Nephron (organoid): Measurements from ENCODE around the gene PLXNA4.

Source experiments
- H3K27ac Mint-ChIP-seq, 3 experiments: 2 replicates each; pipeline ENCODE4 v1.8.0; 2020; ENCODE audit warnings: mixed read lengths in 3 of 3, mild to moderate bottlenecking in 2 of 3, moderate library complexity in 1 of 3
- H3K27me3 Mint-ChIP-seq: 2 replicates; pipeline ENCODE4 v1.8.0; 2021; ENCODE audit warnings: low read depth, mild to moderate bottlenecking, moderate library complexity, mixed read lengths
- H3K36me3 Mint-ChIP-seq: 2 replicates; pipeline ENCODE4 v1.8.0; 2020; ENCODE audit warnings: low read depth, mixed read lengths
- H3K4me1 Mint-ChIP-seq: 2 replicates; pipeline ENCODE4 v1.8.0; 2020; ENCODE audit warnings: mixed read lengths
- H3K4me3 Mint-ChIP-seq, 3 experiments: 2 replicates each; pipeline ENCODE4 v1.8.0; 2020; ENCODE audit warnings: mild to moderate bottlenecking in 3 of 3, mixed read lengths in 3 of 3, moderate library complexity in 2 of 3
- H3K9me3 Mint-ChIP-seq: 2 replicates; pipeline ENCODE4 v1.8.0; 2020; ENCODE audit warnings: mixed read lengths
- CTCF ChIP-seq, 3 experiments: fragments of 200-600 bp; sonication (generic); IDR thresholded peaks; one replicate each; pipeline ENCODE4 v1.5.0; 2021; ENCODE audit warnings: antibody characterized with exemption in 3 of 3; ENCODE audit not compliant: unreplicated experiment in 3 of 3

The PLXNA4 gene

DNA sequence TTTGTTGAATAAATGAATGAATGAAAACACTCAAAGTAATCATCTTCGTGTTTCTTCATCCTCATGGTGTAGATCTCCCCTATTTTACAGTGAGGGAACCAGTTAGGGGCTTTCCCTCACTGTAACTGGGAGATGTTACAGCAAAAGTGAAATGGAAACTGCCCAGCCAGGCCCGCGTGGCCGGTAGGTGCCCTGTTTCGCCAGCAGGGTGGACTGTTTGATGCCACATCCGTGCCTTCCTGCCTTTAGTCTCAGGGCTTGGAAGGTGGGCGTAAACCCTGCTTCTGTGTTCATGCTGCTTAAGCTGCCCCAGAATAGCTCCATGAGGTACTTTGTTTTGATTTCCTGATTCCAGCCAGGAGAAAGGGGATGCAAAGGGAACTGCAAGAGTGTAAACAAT is 268.8 kb downstream of the PLXNA4 start:
- peaks cover 25% of the 10 kb centered on the region for H3K27me3 Mint-ChIP-seq
- no peaks in the 10 kb centered on the region for H3K9me3 Mint-ChIP-seq
- H3K4me1 Mint-ChIP-seq, result peaks cover 10% of the 10 kb centered on the region
- no peaks in the 10 kb centered on the region for H3K36me3 Mint-ChIP-seq
- no peak for TF ChIP-seq CTCF (IDR thresholded peaks at IDR 0.05; ENCODE audit: unreplicated experiment in 3 of 3)
- H3K4me3 Mint-ChIP-seq, result no peak overlapping the region
- no peak overlapping the region for H3K27ac Mint-ChIP-seq

DNA sequence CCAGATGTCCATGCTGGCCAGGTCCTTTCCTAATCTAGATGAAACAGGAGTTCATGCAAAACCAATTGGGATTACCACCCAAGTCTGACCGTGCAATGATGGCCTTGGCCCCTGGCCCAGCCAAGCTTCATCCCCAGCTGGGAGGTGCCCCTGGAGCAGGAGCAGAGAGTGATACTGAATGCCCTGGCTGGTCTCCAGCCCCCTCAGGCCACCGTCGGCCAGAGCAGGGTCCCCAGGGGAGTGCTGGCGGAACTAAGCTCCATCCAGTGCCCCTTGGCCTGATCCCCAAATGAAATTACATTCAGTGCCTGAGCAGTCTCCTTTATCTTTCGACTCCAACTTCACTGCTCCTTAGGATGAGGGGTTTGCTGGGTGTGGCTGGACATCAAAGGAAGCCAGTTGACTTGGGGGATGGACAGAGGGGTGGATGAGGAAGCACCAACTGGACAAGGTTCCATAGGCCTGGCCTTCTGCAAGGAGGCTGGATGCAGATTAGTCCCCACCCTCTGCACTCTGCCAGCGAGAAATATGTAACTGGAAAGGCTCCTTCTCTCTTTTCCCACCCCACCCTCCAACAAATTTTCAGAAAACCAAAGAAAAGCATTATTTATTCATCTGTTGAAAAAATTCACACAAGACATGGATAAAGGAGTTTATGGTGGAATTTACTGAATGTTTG is 275.5 kb downstream of the PLXNA4 start:
- Mint-ChIP-seq H3K4me1 (no peaks in the 10 kb centered on the region), H3K27me3 (peaks cover 6% of the 10 kb centered on the region), H3K9me3 (no peaks in the 10 kb centered on the region), H3K4me3 (no peak overlapping the region), H3K27ac (no peak overlapping the region), H3K36me3 (no peaks in the 10 kb centered on the region)
- TF ChIP-seq CTCF (IDR thresholded peaks at IDR 0.05; ENCODE audit: unreplicated experiment in 3 of 3), result no peak

GRCh38 chr7:132298790-132299189 is 277.5 kb downstream of the PLXNA4 start:
- H3K4me3 Mint-ChIP-seq, result no peak overlapping the region
- no peaks in the 10 kb centered on the region for H3K4me1 Mint-ChIP-seq
- no peak for TF ChIP-seq CTCF (IDR thresholded peaks at IDR 0.05; ENCODE audit: unreplicated experiment in 3 of 3)
- peaks cover 7% of the 10 kb centered on the region for H3K27me3 Mint-ChIP-seq
- H3K9me3 Mint-ChIP-seq, result no peaks in the 10 kb centered on the region
- no peaks in the 10 kb centered on the region for H3K36me3 Mint-ChIP-seq
- H3K27ac Mint-ChIP-seq, result no peak overlapping the region

- TF ChIP-seq CTCF (IDR thresholded peaks at IDR 0.05; ENCODE audit: unreplicated experiment in 3 of 3), result no peak
- peaks cover 7% of the 10 kb centered on the region for H3K27me3 Mint-ChIP-seq
- no peaks in the 10 kb centered on the region for H3K36me3 Mint-ChIP-seq
- H3K9me3 Mint-ChIP-seq, result no peaks in the 10 kb centered on the region
- H3K4me1 Mint-ChIP-seq, result no peaks in the 10 kb centered on the region
- no peak overlapping the region for H3K4me3 Mint-ChIP-seq
- no peak overlapping the region for H3K27ac Mint-ChIP-seq
Observed at GRCh38 chr7:132296820-132297219, 279.4 kb downstream of the PLXNA4 start.

- Mint-ChIP-seq H3K27me3 (peaks cover 11% of the 10 kb centered on the region), H3K4me3 (no peak overlapping the region), H3K9me3 (no peaks in the 10 kb centered on the region), H3K27ac (no peak overlapping the region), H3K36me3 (no peaks in the 10 kb centered on the region), H3K4me1 (peaks cover 5% of the 10 kb centered on the region)
- no peak for TF ChIP-seq CTCF (IDR thresholded peaks at IDR 0.05; ENCODE audit: unreplicated experiment in 3 of 3)
Observed at GRCh38 chr7:132295175-132295574, 281.1 kb downstream of the PLXNA4 start.

DNA sequence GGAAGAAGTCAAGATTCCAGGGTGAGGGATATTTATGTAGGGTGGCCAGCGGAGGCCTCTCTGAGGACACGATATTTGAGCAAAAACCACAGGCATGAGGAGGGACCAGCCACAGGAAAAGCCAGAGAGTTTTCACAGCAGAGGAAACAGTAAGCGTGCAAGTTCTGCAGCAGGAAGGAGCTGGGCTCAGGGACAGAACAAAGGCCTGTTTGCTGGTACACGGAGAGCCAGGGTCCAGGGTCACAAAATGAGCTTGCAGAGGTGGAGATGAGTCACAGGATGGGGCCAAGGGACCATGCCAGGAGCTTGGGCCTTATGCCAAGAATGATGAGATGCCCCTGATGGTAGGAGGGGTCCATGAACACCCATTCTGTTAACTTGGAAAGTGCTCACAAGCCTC is 283.5 kb downstream of the PLXNA4 start:
- no peaks in the 10 kb centered on the region for H3K36me3 Mint-ChIP-seq
- H3K9me3 Mint-ChIP-seq, result no peaks in the 10 kb centered on the region
- peaks cover 6% of the 10 kb centered on the region for H3K4me1 Mint-ChIP-seq
- no peak overlapping the region for H3K4me3 Mint-ChIP-seq
- H3K27ac Mint-ChIP-seq, result no peak overlapping the region
- H3K27me3 Mint-ChIP-seq, result peaks cover 20% of the 10 kb centered on the region
- TF ChIP-seq CTCF (IDR thresholded peaks at IDR 0.05; ENCODE audit: unreplicated experiment in 3 of 3), result no peak
